Neural cell (in vitro differentiated cells): ENCODE results near the gene KCNMB4. TPM values are rescaled to one million over a fixed set of nuclear protein-coding genes. Genes with fewer than 3 reads are reported as not detected.

Experiments
- H2AFZ ChIP-seq: fragments of 200-600, 300-800 bp; sonication (generic), shearing (Covaris generic); 2 replicates; pipeline ENCODE4 v1.6.0; 2014; ENCODE audit warnings: low read depth, mild to moderate bottlenecking, antibody characterized with exemption, low read length, moderate library complexity
- H3F3A ChIP-seq: fragments of 200-600 bp; shearing (Covaris generic); 2 replicates; pipeline ENCODE4 v1.6.1; 2016; ENCODE audit warnings: mild to moderate bottlenecking, moderate library complexity, mixed read lengths, antibody characterized with exemption, low read length; ENCODE audit not compliant: insufficient read depth, poor library complexity, severe bottlenecking
- H3K27ac ChIP-seq: fragments of 200-600, 300-800 bp; sonication (generic), shearing (Covaris generic); 2 replicates; pipeline ENCODE4 v1.5.1; 2014; ENCODE audit warnings: mild to moderate bottlenecking, low read length, moderate library complexity
- H3K27me3 ChIP-seq: fragments of 300-800, 200-600 bp; sonication (generic), shearing (Covaris generic); 2 replicates; pipeline ENCODE4 v1.6.0; 2014; ENCODE audit warnings: mild to moderate bottlenecking, low read depth, low read length, moderate library complexity; ENCODE audit not compliant: insufficient read depth
- H3K36me3 ChIP-seq: fragments of 300-800, 200-600 bp; sonication (generic), shearing (Covaris generic); 2 replicates; pipeline ENCODE4 v1.5.1; 2014; ENCODE audit warnings: mild to moderate bottlenecking, antibody characterized with exemption, low read length, moderate library complexity; ENCODE audit not compliant: insufficient read depth
- H3K4me2 ChIP-seq: fragments of 300-800, 200-600 bp; sonication (generic), shearing (Covaris generic); 2 replicates; pipeline ENCODE4 v1.6.0; 2014; ENCODE audit warnings: mild to moderate bottlenecking, low read length
- H3K4me3 ChIP-seq: fragments of 300-800, 200-600 bp; sonication (generic), shearing (Covaris generic); 2 replicates; pipeline ENCODE4 v1.5.1; 2014; ENCODE audit warnings: mild to moderate bottlenecking, low read length, moderate library complexity
- H3K79me2 ChIP-seq: fragments of 200-600 bp; shearing (Covaris generic); replicated peaks from 2 replicates; pipeline ENCODE4 v1.6.0; 2014; ENCODE audit warnings: mild to moderate bottlenecking, low read length, moderate library complexity; ENCODE audit not compliant: insufficient read depth
- H3K9ac ChIP-seq: fragments of 300-800, 200-600 bp; sonication (generic), shearing (Covaris generic); 2 replicates; pipeline ENCODE4 v1.6.1; 2016; ENCODE audit warnings: mild to moderate bottlenecking, low read length, mixed read lengths
- H3K9me2 ChIP-seq: fragments of 200-600 bp; shearing (Covaris generic); 2 replicates; pipeline ENCODE4 v1.6.1; 2016; ENCODE audit warnings: mild to moderate bottlenecking, low read length, mixed read lengths; ENCODE audit not compliant: insufficient read depth
- H3K9me3 ChIP-seq: fragments of 200-600, 300-800 bp; sonication (generic), shearing (Covaris generic); 2 replicates; pipeline ENCODE4 v1.6.1; 2016; ENCODE audit warnings: mild to moderate bottlenecking, mixed run types, low read length, moderate library complexity, mixed read lengths
- H4K20me1 ChIP-seq: fragments of 200-600 bp; shearing (Covaris generic); 2 replicates; pipeline ENCODE4 v1.6.1; 2016; ENCODE audit warnings: mild to moderate bottlenecking, mixed run types; ENCODE audit not compliant: insufficient read depth
- CTCF ChIP-seq: fragments of 450-650 bp; IDR thresholded peaks from 2 replicates; pipeline ENCODE4 v1.5.1; 2014; ENCODE audit warnings: antibody characterized with exemption, mild to moderate bottlenecking, moderate library complexity; ENCODE audit not compliant: poor library complexity, severe bottlenecking
- EP300 ChIP-seq: fragments of 450-650 bp; conservative IDR thresholded peaks from 2 replicates; pipeline ENCODE4 v1.6.1; 2014; ENCODE audit warnings: antibody characterized with exemption, mild to moderate bottlenecking, moderate library complexity; ENCODE audit not compliant: poor library complexity, severe bottlenecking
- EZH2 ChIP-seq: fragments of 200-600, 300-800 bp; shearing (Covaris generic), sonication (generic); IDR thresholded peaks from 2 replicates; pipeline ENCODE4 v1.6.1; 2014; ENCODE audit warnings: antibody characterized with exemption, low read length, borderline replicate concordance, mild to moderate bottlenecking; ENCODE audit not compliant: insufficient read depth, poor library complexity, severe bottlenecking
- MXI1 ChIP-seq: fragments of 450-650 bp; conservative IDR thresholded peaks from 2 replicates; pipeline ENCODE4 v1.6.1; 2014; ENCODE audit warnings: antibody characterized with exemption, mild to moderate bottlenecking; ENCODE audit not compliant: poor library complexity, severe bottlenecking
- POLR2AphosphoS5 ChIP-seq: IDR thresholded peaks from 2 replicates; pipeline ENCODE4 v1.6.1; 2012
- RAD21 ChIP-seq: fragments of 450-650 bp; conservative IDR thresholded peaks from 2 replicates; pipeline ENCODE4 v1.6.1; 2014; ENCODE audit warnings: antibody characterized with exemption, mild to moderate bottlenecking, moderate library complexity
- REST ChIP-seq: IDR thresholded peaks from 2 replicates; pipeline ENCODE4 v1.6.1; 2012; ENCODE audit warnings: borderline replicate concordance
- SMC3 ChIP-seq: fragments of 450-650 bp; conservative IDR thresholded peaks from 2 replicates; pipeline ENCODE4 v1.6.1; 2014; ENCODE audit warnings: antibody characterized with exemption, mild to moderate bottlenecking, moderate library complexity; ENCODE audit not compliant: poor library complexity
- TAF1 ChIP-seq: IDR thresholded peaks from 2 replicates; pipeline ENCODE4 v1.6.1; 2012; ENCODE audit warnings: low read depth
- polyA plus RNA-seq: library from polyadenylated mRNA; depleted of rRNA; stranded (reverse); fragments of >200 nt; gene quantifications from 2 replicates; pipeline ENCODE4 v1.2.3, GENCODE V29; 2014

KCNMB4 gene
- polyA plus RNA-seq, 1 donor from 2014 or later = 26.4 TPM

DNA sequence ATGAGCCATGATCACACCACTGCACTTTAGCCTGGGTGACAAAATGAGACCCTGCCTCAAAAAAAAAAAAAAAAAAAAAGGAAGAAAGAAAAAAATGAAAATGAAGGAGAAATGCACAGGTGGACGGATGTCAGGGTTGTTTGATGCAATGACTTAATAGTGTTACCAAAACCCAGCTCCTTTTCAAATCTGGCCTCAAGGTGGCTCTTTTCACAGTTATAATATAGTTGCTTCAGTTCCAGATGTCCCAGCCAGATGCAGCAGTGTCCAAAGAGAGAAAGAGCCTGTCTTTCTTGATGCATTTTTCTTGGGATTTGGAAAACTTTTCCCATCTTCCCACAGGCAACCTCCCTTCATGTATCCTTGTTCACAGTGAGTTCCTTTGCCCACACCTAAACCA, 36.5 kb downstream of the KCNMB4 start:
- no peaks in the 10 kb centered on the region for H3K9me2 ChIP-seq
- H3K9ac ChIP-seq = no peak overlapping the region
- H3K27me3 ChIP-seq = no peaks in the 10 kb centered on the region
- no peaks in the 10 kb centered on the region for H3F3A ChIP-seq
- H3K79me2 ChIP-seq = no peaks in the 10 kb centered on the region
- H3K36me3 ChIP-seq = peaks cover 14% of the 10 kb centered on the region
- no peaks in the 10 kb centered on the region for H3K9me3 ChIP-seq
- H3K27ac ChIP-seq = no peak overlapping the region
- no peaks in the 10 kb centered on the region for H4K20me1 ChIP-seq
- TF ChIP-seq RAD21 = no peak
- no peak for TF ChIP-seq SMC3
- TF ChIP-seq EZH2 = no peak
- TF ChIP-seq TAF1 = no peak
- TF ChIP-seq POLR2AphosphoS5 = no peak
- no peak overlapping the region for H2AFZ ChIP-seq
- no peak overlapping the region for H3K4me3 ChIP-seq
- no peak overlapping the region for H3K4me2 ChIP-seq

DNA sequence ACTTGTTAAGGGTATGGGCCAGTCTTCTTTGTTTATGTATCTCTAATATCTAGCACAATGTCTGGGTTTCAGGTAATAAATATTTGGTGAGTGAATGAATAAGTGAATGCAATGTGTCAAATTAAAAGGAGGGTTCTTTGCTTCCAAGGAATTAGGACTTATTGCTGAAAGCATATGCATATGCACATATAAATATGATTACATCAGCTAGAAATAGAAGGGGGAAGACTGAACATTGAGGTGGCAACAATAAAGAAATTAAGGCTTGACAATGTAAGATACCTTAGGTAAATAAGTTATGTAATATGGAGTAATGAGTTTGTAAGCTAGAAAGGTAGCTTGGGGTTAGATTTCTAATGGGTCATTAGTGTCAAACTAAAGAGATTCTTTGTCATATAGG, 37.7 kb downstream of the KCNMB4 start:
- Histone ChIP-seq H3F3A (no peaks in the 10 kb centered on the region), H3K4me2 (no peak overlapping the region), H4K20me1 (no peaks in the 10 kb centered on the region), H3K9ac (no peak overlapping the region), H3K4me3 (no peak overlapping the region), H3K9me2 (no peaks in the 10 kb centered on the region), H2AFZ (no peak overlapping the region), H3K79me2 (no peaks in the 10 kb centered on the region), H3K36me3 (peaks cover 14% of the 10 kb centered on the region), H3K27me3 (no peaks in the 10 kb centered on the region), H3K9me3 (no peaks in the 10 kb centered on the region), H3K27ac (no peak overlapping the region)
- TF ChIP-seq REST = no peak
- no peak for TF ChIP-seq TAF1
- TF ChIP-seq EZH2 = no peak
- no peak for TF ChIP-seq CTCF

GRCh38 chr12:70408004-70408790, 42.1 kb downstream of the KCNMB4 start:
- H3K27me3 ChIP-seq = no peaks in the 10 kb centered on the region
- H3K4me3 ChIP-seq = no peak overlapping the region
- TF ChIP-seq EZH2 = no peak
- TF ChIP-seq REST = no peak
- TF ChIP-seq CTCF = no peak
- TF ChIP-seq MXI1 = no peak
- no peak for TF ChIP-seq EP300
- TF ChIP-seq SMC3 = no peak
- no peak for TF ChIP-seq POLR2AphosphoS5
- no peak for TF ChIP-seq TAF1
- no peak for TF ChIP-seq RAD21
- no peaks in the 10 kb centered on the region for H3K9me3 ChIP-seq
- H3K79me2 ChIP-seq = no peaks in the 10 kb centered on the region
- H3K4me2 ChIP-seq = no peak overlapping the region
- no peaks in the 10 kb centered on the region for H3K9me2 ChIP-seq
- H3K27ac ChIP-seq = no peak overlapping the region
- H3K36me3 ChIP-seq = no peaks in the 10 kb centered on the region
- no peaks in the 10 kb centered on the region for H4K20me1 ChIP-seq
- H2AFZ ChIP-seq = no peak overlapping the region
- no peaks in the 10 kb centered on the region for H3F3A ChIP-seq
- no peak overlapping the region for H3K9ac ChIP-seq
